Loucy (cell line): ENCODE results near the gene ADGRG2.
A peak's percentile ranks its signal among the peaks of the same experiment; 100 is the strongest.

Source experiments
- H2AFZ ChIP-seq: fragments of 200-600 bp; sonication (generic); 2 replicates; pipeline ENCODE4 v1.6.0; 2016; ENCODE audit warnings: antibody characterized with exemption, mild to moderate bottlenecking, low read length, moderate library complexity
- H3F3A ChIP-seq: fragments of 200-600 bp; 2 replicates; pipeline ENCODE4 v1.6.0; 2016; ENCODE audit warnings: antibody characterized with exemption, low read depth, mild to moderate bottlenecking
- H3K27me3 ChIP-seq: fragments of 200-600 bp; sonication (generic); 2 replicates; pipeline ENCODE4 v1.6.1; 2014; ENCODE audit warnings: low read length, mild to moderate bottlenecking; ENCODE audit not compliant: insufficient read depth, poor library complexity, severe bottlenecking
- H3K36me3 ChIP-seq: fragments of 200-600 bp; sonication (generic); 2 replicates; pipeline ENCODE4 v1.6.1; 2016; ENCODE audit warnings: low read length; ENCODE audit not compliant: insufficient read depth
- H3K4me1 ChIP-seq: fragments of 200-600 bp; sonication (generic); 2 replicates; pipeline ENCODE4 v1.5.1; 2014; ENCODE audit warnings: low read length, mild to moderate bottlenecking; ENCODE audit not compliant: insufficient read depth, poor library complexity, severe bottlenecking
- H3K4me2 ChIP-seq: fragments of 200-600 bp; sonication (generic); 2 replicates; pipeline ENCODE4 v1.6.0; 2014; ENCODE audit warnings: antibody characterized with exemption, low read length, low read depth, mild to moderate bottlenecking; ENCODE audit not compliant: poor library complexity, severe bottlenecking
- H3K4me3 ChIP-seq: fragments of 200-600 bp; sonication (generic); 2 replicates; pipeline ENCODE4 v1.5.1; 2014; ENCODE audit warnings: low read length, mild to moderate bottlenecking, mixed read lengths; ENCODE audit not compliant: poor library complexity, severe bottlenecking
- H3K79me2 ChIP-seq: fragments of 200-600 bp; sonication (generic); 2 replicates; pipeline ENCODE4 v1.6.1; 2014; ENCODE audit warnings: low read length; ENCODE audit not compliant: insufficient read depth
- H3K9ac ChIP-seq: fragments of 200-600 bp; sonication (generic); 2 replicates; pipeline ENCODE4 v1.6.0; 2014; ENCODE audit warnings: mild to moderate bottlenecking, low read depth, low read length, moderate library complexity; ENCODE audit not compliant: poor library complexity, severe bottlenecking
- H3K9me2 ChIP-seq: fragments of 200-600 bp; sonication (generic); replicated peaks from 2 replicates; pipeline ENCODE4 v1.6.1; 2016; ENCODE audit warnings: low read depth, low read length, mixed read lengths
- H3K9me3 ChIP-seq: fragments of 200-600 bp; sonication (generic); 2 replicates; pipeline ENCODE4 v1.6.1; 2014; ENCODE audit warnings: mild to moderate bottlenecking, antibody characterized with exemption, low read length, low read depth; ENCODE audit not compliant: insufficient read depth
- H4K20me1 ChIP-seq: fragments of 200-600 bp; sonication (generic); 2 replicates; pipeline ENCODE4 v1.6.0; 2014; ENCODE audit warnings: antibody characterized with exemption, low read length, mild to moderate bottlenecking; ENCODE audit not compliant: insufficient read depth, poor library complexity, severe bottlenecking
- EZH2phosphoT487 ChIP-seq: fragments of 200-600 bp; IDR thresholded peaks from 2 replicates; pipeline ENCODE4 v1.6.1; 2018; ENCODE audit warnings: antibody characterized with exemption, mild to moderate bottlenecking, moderate library complexity, borderline replicate concordance
- TF ChIP-seq, protein P1 (sequence below): fragments of 200-600 bp; sonication (generic); conservative IDR thresholded peaks from 2 replicates; pipeline ENCODE4 v1.5.1; 2014; ENCODE audit warnings: mild to moderate bottlenecking, antibody characterized with exemption, low read length

The ADGRG2 gene

GRCh38 chrX:19007011-19007410 is 115.3 kb downstream of the ADGRG2 start:
- Histone ChIP-seq H3K4me3 (no peak overlapping the region), H4K20me1 (no peaks in the 10 kb centered on the region)
- TF ChIP-seq, protein P1, sequence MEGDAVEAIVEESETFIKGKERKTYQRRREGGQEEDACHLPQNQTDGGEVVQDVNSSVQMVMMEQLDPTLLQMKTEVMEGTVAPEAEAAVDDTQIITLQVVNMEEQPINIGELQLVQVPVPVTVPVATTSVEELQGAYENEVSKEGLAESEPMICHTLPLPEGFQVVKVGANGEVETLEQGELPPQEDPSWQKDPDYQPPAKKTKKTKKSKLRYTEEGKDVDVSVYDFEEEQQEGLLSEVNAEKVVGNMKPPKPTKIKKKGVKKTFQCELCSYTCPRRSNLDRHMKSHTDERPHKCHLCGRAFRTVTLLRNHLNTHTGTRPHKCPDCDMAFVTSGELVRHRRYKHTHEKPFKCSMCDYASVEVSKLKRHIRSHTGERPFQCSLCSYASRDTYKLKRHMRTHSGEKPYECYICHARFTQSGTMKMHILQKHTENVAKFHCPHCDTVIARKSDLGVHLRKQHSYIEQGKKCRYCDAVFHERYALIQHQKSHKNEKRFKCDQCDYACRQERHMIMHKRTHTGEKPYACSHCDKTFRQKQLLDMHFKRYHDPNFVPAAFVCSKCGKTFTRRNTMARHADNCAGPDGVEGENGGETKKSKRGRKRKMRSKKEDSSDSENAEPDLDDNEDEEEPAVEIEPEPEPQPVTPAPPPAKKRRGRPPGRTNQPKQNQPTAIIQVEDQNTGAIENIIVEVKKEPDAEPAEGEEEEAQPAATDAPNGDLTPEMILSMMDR = no peak
- TF ChIP-seq EZH2phosphoT487 = no peak

GRCh38 chrX:19005909-19006308 is 116.4 kb downstream of the ADGRG2 start:
- no peaks in the 10 kb centered on the region for H3K36me3 ChIP-seq
- no peak overlapping the region for H3K9ac ChIP-seq
- no peaks in the 10 kb centered on the region for H3K27me3 ChIP-seq
- H3K4me2 ChIP-seq = no peak overlapping the region
- TF ChIP-seq, protein P1 = peak; percentile 23; the same call in 1 of the 2 replicates
- no peak for TF ChIP-seq EZH2phosphoT487
- H3K4me1 ChIP-seq = no peaks in the 10 kb centered on the region
- H3K79me2 ChIP-seq = no peaks in the 10 kb centered on the region
- no peaks in the 10 kb centered on the region for H3K9me2 ChIP-seq
- no peaks in the 10 kb centered on the region for H3F3A ChIP-seq
- no peak overlapping the region for H3K4me3 ChIP-seq
- H4K20me1 ChIP-seq = no peaks in the 10 kb centered on the region
- no peak overlapping the region for H2AFZ ChIP-seq
- H3K9me3 ChIP-seq = no peaks in the 10 kb centered on the region

More at GRCh38 chrX:19007011-19007410, 115.3 kb downstream of the ADGRG2 start:
- Histone ChIP-seq H2AFZ (no peak overlapping the region), H3K27me3 (no peaks in the 10 kb centered on the region), H3K9ac (no peak overlapping the region), H3K4me1 (no peaks in the 10 kb centered on the region), H3K9me2 (no peaks in the 10 kb centered on the region), H3K79me2 (no peaks in the 10 kb centered on the region), H3K9me3 (no peaks in the 10 kb centered on the region), H3K36me3 (no peaks in the 10 kb centered on the region), H3K4me2 (no peak overlapping the region), H3F3A (no peaks in the 10 kb centered on the region)

DNA sequence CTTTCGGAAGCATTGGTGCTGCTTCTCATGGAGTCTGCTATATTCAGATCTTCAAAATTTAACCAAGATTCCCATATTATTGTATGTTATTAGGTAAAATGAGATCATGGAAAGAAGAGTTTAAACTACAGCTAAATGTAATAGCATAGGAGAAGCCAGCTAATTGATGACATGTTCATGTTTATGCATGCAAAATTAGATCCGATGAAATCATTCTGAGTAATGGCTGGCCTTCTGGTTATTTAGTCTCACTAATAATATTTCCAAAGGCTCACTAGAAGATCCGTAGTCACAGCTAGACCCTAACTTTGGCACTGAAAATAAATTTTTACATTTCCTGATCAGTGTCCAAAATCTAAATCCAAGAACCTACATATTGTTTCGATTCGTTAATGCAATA is 118.5 kb downstream of the ADGRG2 start:
- no peaks in the 10 kb centered on the region for H3K9me3 ChIP-seq
- TF ChIP-seq EZH2phosphoT487 = no peak
- TF ChIP-seq, protein P1 = no peak
- no peaks in the 10 kb centered on the region for H3K27me3 ChIP-seq
- no peaks in the 10 kb centered on the region for H4K20me1 ChIP-seq
- H3K4me1 ChIP-seq = no peaks in the 10 kb centered on the region
- H3K9me2 ChIP-seq = no peaks in the 10 kb centered on the region
- no peaks in the 10 kb centered on the region for H3F3A ChIP-seq
- H3K4me3 ChIP-seq = no peak overlapping the region
- no peak overlapping the region for H2AFZ ChIP-seq
- H3K36me3 ChIP-seq = no peaks in the 10 kb centered on the region
- H3K4me2 ChIP-seq = no peak overlapping the region
- H3K79me2 ChIP-seq = no peaks in the 10 kb centered on the region
- no peak overlapping the region for H3K9ac ChIP-seq
